ENCODE results near the gene ST3GAL6. TPM values are rescaled to one million over a fixed set of nuclear protein-coding genes. Genes with fewer than 3 reads are reported as not detected.

Gene ST3GAL6
- total and polyA plus RNA-seq, 2 of the 4 experiments (the other 2 are of a cell fraction) = 0.36 to 0.99 TPM

DNA sequence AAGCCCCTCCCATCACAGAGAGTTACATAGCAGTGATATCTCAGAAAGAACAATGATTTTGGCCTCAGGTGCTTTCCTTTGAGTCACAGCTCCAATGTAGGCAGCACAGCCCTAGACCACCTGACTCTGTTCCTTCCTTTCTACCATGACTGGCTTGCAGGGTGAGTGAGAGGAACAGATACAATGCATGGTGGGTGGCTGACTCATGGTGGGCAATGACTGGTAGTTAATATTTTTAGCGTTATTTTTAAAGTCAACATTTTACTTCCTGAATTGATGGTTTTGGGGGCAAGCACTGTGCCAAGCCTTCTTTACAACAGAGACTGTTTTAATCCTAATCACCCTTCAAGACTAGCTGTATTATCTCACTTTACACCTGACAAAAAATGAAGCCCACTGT, 32.8 kb upstream of the ST3GAL6 start:
- CTCF ChIA-PET = no interaction called here
- Histone ChIP-seq H3K4me3 (ENCODE audit: insufficient read depth, low read depth, low read length) (no peak overlapping the region), H2BK15ac (ENCODE audit: low read depth, low read length) (no peak overlapping the region), H2BK20ac (ENCODE audit: low read depth, low read length) (no peak overlapping the region), H3K23ac (ENCODE audit: low read depth, low read length) (no peak overlapping the region), H3K9me3 (ENCODE audit: control insufficient read depth, insufficient read depth, low read length) (no peaks in the 10 kb centered on the region), H3K4me1 (ENCODE audit: control insufficient read depth, insufficient read depth, low read length) (peaks cover 5% of the 10 kb centered on the region), H3K79me1 (ENCODE audit: low read depth in 1 of 2, low read length in 2 of 2) (peaks cover 4 to 6% of the 10 kb centered on the region in 2 experiments; a peak in 1 of 4 replicates), H3K4ac (ENCODE audit: low read depth, low read length) (no peak overlapping the region), H3K14ac (replicated peaks; ENCODE audit: low read depth, low read length) (no peak overlapping the region), H3K18ac (ENCODE audit: low read depth, low read length) (no peak overlapping the region), H4K91ac (ENCODE audit: insufficient read depth, low read depth, low read length) (no peak overlapping the region), H2AFZ (replicated peaks; ENCODE audit: low read length, poor library complexity) (no peak overlapping the region), H3K9me1 (ENCODE audit: insufficient read depth, low read length) (peaks cover 3% of the 10 kb centered on the region; the same call in 1 of the 2 replicates), H3K56ac (ENCODE audit: extremely low read depth, insufficient read depth, low read length) (no peak overlapping the region), H2AK9ac (replicated peaks; ENCODE audit: low read depth, low read length, poor library complexity) (no peak overlapping the region), H3K9ac (ENCODE audit: low read depth, low read length) (no peak overlapping the region), H2AK5ac (ENCODE audit: low read depth, low read length) (0 out of 2 replicates have a peak overlapping the region, but pooled peaks have one; percentile 25), H2BK120ac (ENCODE audit: low read depth, low read length) (no peak overlapping the region), H4K8ac (ENCODE audit: low read depth in 2 of 2, low read length in 2 of 2) (no peak overlapping the region), H3K27me3 (ENCODE audit: control insufficient read depth, insufficient read depth, low read length) (peaks cover 6% of the 10 kb centered on the region; the same call in 1 of the 2 replicates), H3K36me3 (ENCODE audit: control insufficient read depth, insufficient read depth, low read length) (no peaks in the 10 kb centered on the region), H3K4me2 (ENCODE audit: low read depth, low read length) (no peak overlapping the region), H4K5ac (ENCODE audit: low read depth, low read length) (no peak overlapping the region), H4K20me1 (ENCODE audit: insufficient read depth, low read length) (no peaks in the 10 kb centered on the region), H3K27ac (ENCODE audit: insufficient read depth, low read length) (no peak overlapping the region), H2BK5ac (ENCODE audit: low read depth, low read length, poor library complexity, severe bottlenecking) (no peak overlapping the region)
- POLR2A ChIA-PET (ENCODE audit: unreplicated experiment) = no interaction called here
- WGBS, 2 experiments (ENCODE audit: extremely low coverage in 2 of 2, insufficient read length in 1 of 2) = no CpG with 5 or more reads among the region's 1 CpG
- in situ Hi-C loops (cut with MboI; ENCODE audit: low sequenced_read_pairs) = no loop called here
- no TSS peak for BruUV-seq (replicated peaks)
- dilution Hi-C loops (cut with HindIII; ENCODE audit: low sequenced_read_pairs, unreplicated experiment) = no loop called here
- DNase-seq (no peak), ATAC-seq (ENCODE audit: low read depth) (no peak)
- intact Hi-C loops (cut with micrococcal nuclease) = loop anchor here (5.0 kb wide), 1 partner anchor 67 kb away; no protein-coding TSS in a partner anchor
- TF ChIP-seq SMC3 (IDR thresholded peaks at IDR 0.05; ENCODE audit: low read depth, low read length) (no peak), CHD1 (IDR thresholded peaks at IDR 0.05; ENCODE audit: low read depth, low read length) (no peak), RAD21 (IDR thresholded peaks at IDR 0.05; ENCODE audit: low read length) (no peak), MAZ (IDR thresholded peaks at IDR 0.05; ENCODE audit: borderline replicate concordance, low read depth, low read length) (no peak), CEBPB (IDR thresholded peaks at IDR 0.05; ENCODE audit: low read depth, low read length) (no peak), FOS (IDR thresholded peaks at IDR 0.05; ENCODE audit: low read depth, low read length) (no peak), MXI1 (IDR thresholded peaks at IDR 0.05; ENCODE audit: borderline replicate concordance, low read depth, low read length) (no peak), RCOR1 (IDR thresholded peaks at IDR 0.05; ENCODE audit: insufficient replicate concordance, low read length) (no peak), NFE2L2 (IDR thresholded peaks at IDR 0.05; ENCODE audit: low read depth, low read length) (no peak), BHLHE40 (IDR thresholded peaks at IDR 0.05; ENCODE audit: low read depth, low read length) (no peak)
- TF ChIP-seq, protein P1, sequence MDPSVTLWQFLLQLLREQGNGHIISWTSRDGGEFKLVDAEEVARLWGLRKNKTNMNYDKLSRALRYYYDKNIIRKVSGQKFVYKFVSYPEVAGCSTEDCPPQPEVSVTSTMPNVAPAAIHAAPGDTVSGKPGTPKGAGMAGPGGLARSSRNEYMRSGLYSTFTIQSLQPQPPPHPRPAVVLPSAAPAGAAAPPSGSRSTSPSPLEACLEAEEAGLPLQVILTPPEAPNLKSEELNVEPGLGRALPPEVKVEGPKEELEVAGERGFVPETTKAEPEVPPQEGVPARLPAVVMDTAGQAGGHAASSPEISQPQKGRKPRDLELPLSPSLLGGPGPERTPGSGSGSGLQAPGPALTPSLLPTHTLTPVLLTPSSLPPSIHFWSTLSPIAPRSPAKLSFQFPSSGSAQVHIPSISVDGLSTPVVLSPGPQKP (IDR thresholded peaks at IDR 0.05; ENCODE audit: borderline replicate concordance, low read depth, low read length) = no peak

Measured in IMR-90 (cell line).